ENCODE results near the gene PLAAT3.

- TF ChIP-seq, protein P1, sequence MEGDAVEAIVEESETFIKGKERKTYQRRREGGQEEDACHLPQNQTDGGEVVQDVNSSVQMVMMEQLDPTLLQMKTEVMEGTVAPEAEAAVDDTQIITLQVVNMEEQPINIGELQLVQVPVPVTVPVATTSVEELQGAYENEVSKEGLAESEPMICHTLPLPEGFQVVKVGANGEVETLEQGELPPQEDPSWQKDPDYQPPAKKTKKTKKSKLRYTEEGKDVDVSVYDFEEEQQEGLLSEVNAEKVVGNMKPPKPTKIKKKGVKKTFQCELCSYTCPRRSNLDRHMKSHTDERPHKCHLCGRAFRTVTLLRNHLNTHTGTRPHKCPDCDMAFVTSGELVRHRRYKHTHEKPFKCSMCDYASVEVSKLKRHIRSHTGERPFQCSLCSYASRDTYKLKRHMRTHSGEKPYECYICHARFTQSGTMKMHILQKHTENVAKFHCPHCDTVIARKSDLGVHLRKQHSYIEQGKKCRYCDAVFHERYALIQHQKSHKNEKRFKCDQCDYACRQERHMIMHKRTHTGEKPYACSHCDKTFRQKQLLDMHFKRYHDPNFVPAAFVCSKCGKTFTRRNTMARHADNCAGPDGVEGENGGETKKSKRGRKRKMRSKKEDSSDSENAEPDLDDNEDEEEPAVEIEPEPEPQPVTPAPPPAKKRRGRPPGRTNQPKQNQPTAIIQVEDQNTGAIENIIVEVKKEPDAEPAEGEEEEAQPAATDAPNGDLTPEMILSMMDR (IDR thresholded peaks at IDR 0.05): no peak
- TF ChIP-seq EZH2phosphoT487 (IDR thresholded peaks at IDR 0.05): no peak
Measured at GRCh38 chr11:63569570-63569969, 44.7 kb downstream of the PLAAT3 start.

All from neural progenitor cell (in vitro differentiated cells).